ENCODE data around the gene WFIKKN2.
"Not testable (repeated sequence)": the region's sequence is repeated elsewhere in the genome, so short reads cannot be mapped to it uniquely, and the experiment has no call there.

DNA sequence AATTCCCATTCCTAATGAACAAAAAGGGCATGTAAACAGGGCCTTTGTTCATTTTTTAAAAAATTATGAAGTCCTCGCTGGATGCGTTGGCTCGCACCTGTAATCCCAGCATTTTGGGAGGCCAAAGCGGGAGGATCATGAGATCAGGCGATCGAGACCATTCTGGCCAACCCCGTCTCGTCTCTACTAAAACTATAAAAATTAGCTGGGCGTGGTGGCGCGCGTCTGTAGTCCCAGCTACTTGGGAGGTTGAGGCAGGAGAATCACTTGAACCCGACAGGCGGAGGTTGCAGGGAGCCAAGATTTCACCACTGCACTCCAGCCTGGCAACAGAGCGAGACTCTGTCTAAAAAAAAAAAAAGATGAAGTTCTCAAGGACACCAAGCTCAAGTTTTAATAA, 24.3 kb downstream of the WFIKKN2 start:
- TF ChIP-seq, protein P1, sequence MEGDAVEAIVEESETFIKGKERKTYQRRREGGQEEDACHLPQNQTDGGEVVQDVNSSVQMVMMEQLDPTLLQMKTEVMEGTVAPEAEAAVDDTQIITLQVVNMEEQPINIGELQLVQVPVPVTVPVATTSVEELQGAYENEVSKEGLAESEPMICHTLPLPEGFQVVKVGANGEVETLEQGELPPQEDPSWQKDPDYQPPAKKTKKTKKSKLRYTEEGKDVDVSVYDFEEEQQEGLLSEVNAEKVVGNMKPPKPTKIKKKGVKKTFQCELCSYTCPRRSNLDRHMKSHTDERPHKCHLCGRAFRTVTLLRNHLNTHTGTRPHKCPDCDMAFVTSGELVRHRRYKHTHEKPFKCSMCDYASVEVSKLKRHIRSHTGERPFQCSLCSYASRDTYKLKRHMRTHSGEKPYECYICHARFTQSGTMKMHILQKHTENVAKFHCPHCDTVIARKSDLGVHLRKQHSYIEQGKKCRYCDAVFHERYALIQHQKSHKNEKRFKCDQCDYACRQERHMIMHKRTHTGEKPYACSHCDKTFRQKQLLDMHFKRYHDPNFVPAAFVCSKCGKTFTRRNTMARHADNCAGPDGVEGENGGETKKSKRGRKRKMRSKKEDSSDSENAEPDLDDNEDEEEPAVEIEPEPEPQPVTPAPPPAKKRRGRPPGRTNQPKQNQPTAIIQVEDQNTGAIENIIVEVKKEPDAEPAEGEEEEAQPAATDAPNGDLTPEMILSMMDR (IDR thresholded peaks at IDR 0.05) = not testable (repeated sequence)
- TF ChIP-seq ZFX (IDR thresholded peaks at IDR 0.05; ENCODE audit: borderline replicate concordance) = not testable (repeated sequence)
